22Rv1 (cell line): Measurements from ENCODE around the gene IMP3.

ENCODE experiments used
- CTCF ChIP-seq: fragments of 450-650 bp; IDR thresholded peaks from 2 replicates; pipeline ENCODE4 v1.5.1; 2017; ENCODE audit warnings: mild to moderate bottlenecking
- ZFX ChIP-seq: fragments of 450-650 bp; IDR thresholded peaks from 2 replicates; pipeline ENCODE4 v1.6.1; 2017; ENCODE audit warnings: antibody characterized with exemption, borderline replicate concordance

GRCh38 chr15:75606711-75607699 is 33.0 kb downstream of the IMP3 start:
- TF ChIP-seq CTCF (no peak), ZFX (no peak)
